HG02884 (cell line): ENCODE measurements around the gene KBTBD2.
"Not testable (repeated sequence)": the region's sequence is repeated elsewhere in the genome, so short reads cannot be mapped to it uniquely, and the experiment has no call there.

Experiments used
- ATAC-seq: cut with Tn5 transposase; IDR thresholded peaks from one replicate; pipeline ENCODE4 v1.9.1; 2021; ENCODE audit warnings: mild to moderate bottlenecking, moderate library complexity; ENCODE audit not compliant: unreplicated experiment

KBTBD2 gene

GRCh38 chr7:32857063-32857462 is 34.5 kb downstream of the KBTBD2 start:
- not testable (repeated sequence) for ATAC-seq

- ATAC-seq, result not testable (repeated sequence)
Observed at GRCh38 chr7:32855837-32856775, 35.5 kb downstream of the KBTBD2 start.

DNA sequence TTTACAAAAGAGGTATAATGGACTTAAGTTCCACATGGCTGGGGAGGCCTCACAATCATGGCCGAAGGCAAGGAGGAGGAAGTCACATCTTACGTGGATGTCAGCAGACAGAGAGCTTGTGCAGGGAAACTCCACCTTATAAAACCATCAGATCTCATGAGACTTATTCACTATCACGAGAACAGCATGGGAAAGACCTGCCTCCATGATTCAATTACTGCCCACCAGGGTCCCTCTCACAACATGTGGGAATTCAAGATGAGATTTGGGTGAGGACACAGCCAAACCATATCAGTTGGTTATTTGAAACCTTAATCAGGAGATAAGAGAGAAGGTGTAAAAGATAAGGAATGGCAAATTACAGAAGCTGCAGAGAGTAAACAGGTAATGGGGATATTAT is 40.9 kb downstream of the KBTBD2 start:
- not testable (repeated sequence) for ATAC-seq

- ATAC-seq, result not testable (repeated sequence)
Observed at GRCh38 chr7:32848655-32849054, 42.9 kb downstream of the KBTBD2 start.

GRCh38 chr7:32846630-32847225 is 44.8 kb downstream of the KBTBD2 start:
- ATAC-seq, result peak; percentile 100

- not testable (repeated sequence) for ATAC-seq
Observed at GRCh38 chr7:32844748-32845147, 46.8 kb downstream of the KBTBD2 start.

DNA sequence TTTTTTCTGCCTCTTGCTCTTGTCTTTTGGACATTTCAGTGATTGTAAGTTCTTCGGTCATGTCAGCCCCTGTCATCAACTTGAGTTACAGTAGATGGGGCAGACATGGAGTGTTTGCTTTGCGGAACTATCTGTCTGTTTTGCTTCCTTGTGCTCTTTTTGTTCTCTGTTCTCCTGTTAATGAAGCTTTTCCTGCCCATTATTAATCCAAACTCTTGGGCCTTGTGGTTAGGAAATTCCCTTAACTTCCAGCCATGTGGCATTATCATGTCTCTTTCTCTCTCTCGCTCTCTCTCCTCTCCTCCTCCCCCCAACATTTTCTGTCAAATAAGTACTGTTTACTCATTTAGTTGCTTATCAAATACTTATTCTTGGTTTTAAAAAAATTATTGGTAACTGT is 47.8 kb downstream of the KBTBD2 start:
- not testable (repeated sequence) for ATAC-seq

DNA sequence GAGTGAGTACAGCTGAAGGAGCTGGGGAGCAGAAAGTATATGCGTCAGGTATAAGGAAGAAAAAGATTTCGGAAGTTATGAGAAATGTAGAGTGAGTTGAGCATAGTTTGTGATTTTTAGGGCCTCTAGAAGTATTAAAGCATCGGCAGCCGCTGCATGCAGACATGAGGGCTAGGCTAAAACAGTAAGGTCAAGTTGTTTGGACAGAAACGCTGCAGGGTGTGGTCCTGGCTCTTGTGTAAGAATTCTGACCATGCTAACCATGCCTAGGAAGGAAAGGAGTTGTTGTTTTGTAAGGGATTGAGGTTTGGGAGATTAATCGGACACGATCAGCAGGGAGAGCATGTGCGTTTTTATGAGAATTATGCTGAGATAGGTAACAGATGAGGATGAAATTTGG is 51.7 kb downstream of the KBTBD2 start:
- ATAC-seq, result not testable (repeated sequence)

DNA sequence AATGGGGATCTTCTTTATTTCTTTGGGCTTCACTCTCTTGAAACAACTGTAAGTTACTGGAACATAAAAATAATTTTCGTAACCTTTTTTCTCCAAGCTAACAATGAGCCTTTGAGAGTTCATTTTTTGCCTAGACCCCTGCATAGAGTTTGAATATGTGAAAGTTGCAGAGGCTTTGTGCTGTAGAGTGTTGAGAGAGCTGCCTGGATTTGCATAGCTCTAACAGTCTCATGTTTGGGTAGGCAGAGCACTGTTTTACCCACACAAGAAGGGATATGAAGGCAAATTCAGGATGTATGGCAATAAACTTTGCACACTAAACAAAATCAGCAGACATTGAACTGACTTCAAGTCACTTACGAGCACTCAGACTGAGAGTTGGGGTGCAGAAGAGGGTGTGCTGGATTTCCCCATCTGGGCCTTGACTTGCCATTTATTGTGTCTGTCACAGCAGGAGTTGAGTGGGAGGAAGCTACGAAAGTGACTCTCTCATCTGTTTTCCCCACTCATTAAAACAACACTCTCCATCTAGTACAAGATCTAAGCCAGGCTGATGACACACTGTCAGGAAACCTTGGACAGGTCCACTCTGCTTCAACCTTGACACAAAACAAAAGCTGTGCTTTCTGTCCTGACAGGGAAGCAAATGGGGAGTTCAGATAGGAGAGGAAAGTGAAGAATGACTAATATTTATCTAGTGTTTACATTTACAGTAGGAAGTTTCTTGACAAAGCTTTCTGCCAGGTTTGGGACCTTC is 62.4 kb downstream of the KBTBD2 start:
- ATAC-seq, result peak; percentile 95
